OCI-LY1 (cell line): Measurements from ENCODE around the gene CCNG2.

Experiments used
- EZH2 ChIP-seq: fragments of 200-600 bp; sonication (generic), shearing (Covaris generic); IDR thresholded peaks from 2 replicates; pipeline ENCODE4 v1.8.0; 2017; ENCODE audit warnings: borderline replicate concordance, mixed run types, mild to moderate bottlenecking, antibody characterized with exemption, low read length, moderate library complexity, mixed read lengths
- TF ChIP-seq, protein P1 (sequence below): fragments of 200-600 bp; sonication (generic), shearing (Covaris generic); IDR thresholded peaks from 2 replicates; pipeline ENCODE4 v1.5.1; 2017; ENCODE audit warnings: mild to moderate bottlenecking, antibody characterized with exemption, low read length, moderate library complexity, mixed read lengths

DNA sequence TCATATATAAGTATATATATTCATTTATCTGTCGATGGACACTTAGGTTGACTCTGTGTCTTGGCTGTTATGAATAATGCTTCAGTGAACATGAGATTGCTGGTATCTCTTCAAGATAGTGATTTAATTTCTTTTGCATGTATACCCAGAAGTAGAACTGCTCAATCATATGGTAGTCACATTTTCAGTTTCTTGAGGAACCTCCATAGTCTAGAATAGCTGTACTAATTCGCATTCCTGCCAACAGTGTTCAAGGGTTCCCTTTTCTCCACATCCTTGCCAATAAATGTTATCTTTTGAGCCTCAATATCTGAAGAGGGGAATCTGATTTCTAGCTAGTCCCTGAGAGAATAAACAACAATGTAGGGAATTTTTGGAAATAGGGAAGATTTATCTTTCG is 32.4 kb upstream of the CCNG2 start:
- TF ChIP-seq, protein P1, sequence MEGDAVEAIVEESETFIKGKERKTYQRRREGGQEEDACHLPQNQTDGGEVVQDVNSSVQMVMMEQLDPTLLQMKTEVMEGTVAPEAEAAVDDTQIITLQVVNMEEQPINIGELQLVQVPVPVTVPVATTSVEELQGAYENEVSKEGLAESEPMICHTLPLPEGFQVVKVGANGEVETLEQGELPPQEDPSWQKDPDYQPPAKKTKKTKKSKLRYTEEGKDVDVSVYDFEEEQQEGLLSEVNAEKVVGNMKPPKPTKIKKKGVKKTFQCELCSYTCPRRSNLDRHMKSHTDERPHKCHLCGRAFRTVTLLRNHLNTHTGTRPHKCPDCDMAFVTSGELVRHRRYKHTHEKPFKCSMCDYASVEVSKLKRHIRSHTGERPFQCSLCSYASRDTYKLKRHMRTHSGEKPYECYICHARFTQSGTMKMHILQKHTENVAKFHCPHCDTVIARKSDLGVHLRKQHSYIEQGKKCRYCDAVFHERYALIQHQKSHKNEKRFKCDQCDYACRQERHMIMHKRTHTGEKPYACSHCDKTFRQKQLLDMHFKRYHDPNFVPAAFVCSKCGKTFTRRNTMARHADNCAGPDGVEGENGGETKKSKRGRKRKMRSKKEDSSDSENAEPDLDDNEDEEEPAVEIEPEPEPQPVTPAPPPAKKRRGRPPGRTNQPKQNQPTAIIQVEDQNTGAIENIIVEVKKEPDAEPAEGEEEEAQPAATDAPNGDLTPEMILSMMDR: no peak
- TF ChIP-seq EZH2: no peak
